ENCODE data around the gene FLYWCH2.

- no peak for TF ChIP-seq CTCF (IDR thresholded peaks at IDR 0.05; ENCODE audit: low read length)
- no peak for TF ChIP-seq EZH2 (IDR thresholded peaks at IDR 0.05; ENCODE audit: borderline replicate concordance, low read length)
Measured at GRCh38 chr16:2929693-2930092, 46.7 kb downstream of the FLYWCH2 start.

Measured in OCI-LY1 (cell line).